ENCODE measurements around the gene TATDN3.

The TATDN3 gene

GRCh38 chr1:212814537-212815334 lies 23.0 kb downstream of the TATDN3 start:
- Histone ChIP-seq H3K9me3 (ENCODE audit: low read depth, low read length) (no peaks in the 10 kb centered on the region), H3K9ac (ENCODE audit: insufficient read length) (no peak overlapping the region), H3K36me3 (ENCODE audit: insufficient read depth, low read length) (no peaks in the 10 kb centered on the region), H3K4me3 (no peak overlapping the region), H3K27ac (no peak overlapping the region)
- DNase-seq (ENCODE audit: low read depth, low spot score), result no peak
- TF ChIP-seq EZH2 (IDR thresholded peaks at IDR 0.05) (no peak), POLR2AphosphoS5 (IDR thresholded peaks at IDR 0.05; ENCODE audit: borderline replicate concordance, low read depth, low read length) (no peak), FOXP2 (optimal IDR thresholded peaks at IDR 0.05; ENCODE audit: control extremely low read depth, extremely low read length, insufficient read depth) (no peak)

GRCh38 chr1:212816567-212817278 lies 25.0 kb downstream of the TATDN3 start:
- H3K27ac ChIP-seq, result no peak overlapping the region
- DNase-seq (ENCODE audit: low read depth, low spot score), result no peak
- H3K9me3 ChIP-seq (ENCODE audit: low read depth, low read length), result no peaks in the 10 kb centered on the region
- TF ChIP-seq POLR2AphosphoS5 (IDR thresholded peaks at IDR 0.05; ENCODE audit: borderline replicate concordance, low read depth, low read length) (no peak), EZH2 (IDR thresholded peaks at IDR 0.05) (no peak), FOXP2 (optimal IDR thresholded peaks at IDR 0.05; ENCODE audit: control extremely low read depth, extremely low read length, insufficient read depth) (no peak)
- no peak overlapping the region for H3K4me3 ChIP-seq
- no peak overlapping the region for H3K9ac ChIP-seq (ENCODE audit: insufficient read length)
- H3K36me3 ChIP-seq (ENCODE audit: insufficient read depth, low read length), result no peaks in the 10 kb centered on the region

GRCh38 chr1:212819726-212820125 lies 28.0 kb downstream of the TATDN3 start:
- Histone ChIP-seq H3K9ac (ENCODE audit: insufficient read length) (no peak overlapping the region), H3K4me3 (no peak overlapping the region), H3K9me3 (ENCODE audit: low read depth, low read length) (no peaks in the 10 kb centered on the region), H3K27ac (no peak overlapping the region), H3K36me3 (ENCODE audit: insufficient read depth, low read length) (no peaks in the 10 kb centered on the region)
- TF ChIP-seq FOXP2 (optimal IDR thresholded peaks at IDR 0.05; ENCODE audit: control extremely low read depth, extremely low read length, insufficient read depth) (no peak), EZH2 (IDR thresholded peaks at IDR 0.05) (no peak), POLR2AphosphoS5 (IDR thresholded peaks at IDR 0.05; ENCODE audit: borderline replicate concordance, low read depth, low read length) (no peak)
- no peak for DNase-seq (ENCODE audit: low read depth, low spot score)

- no peak for TF ChIP-seq EZH2 (IDR thresholded peaks at IDR 0.05)
- no peak for TF ChIP-seq FOXP2 (optimal IDR thresholded peaks at IDR 0.05; ENCODE audit: control extremely low read depth, extremely low read length, insufficient read depth)
- TF ChIP-seq POLR2AphosphoS5 (IDR thresholded peaks at IDR 0.05; ENCODE audit: borderline replicate concordance, low read depth, low read length), result no peak
- DNase-seq (ENCODE audit: low read depth, low spot score), result no peak
- no peaks in the 10 kb centered on the region for H3K36me3 ChIP-seq (ENCODE audit: insufficient read depth, low read length)
- no peak overlapping the region for H3K9ac ChIP-seq (ENCODE audit: insufficient read length)
- H3K4me3 ChIP-seq, result no peak overlapping the region
- peaks cover 8% of the 10 kb centered on the region; the same call in 1 of the 2 replicates for H3K9me3 ChIP-seq (ENCODE audit: low read depth, low read length)
- no peak overlapping the region for H3K27ac ChIP-seq
These were observed 29.3 kb downstream of the TATDN3 start for GRCh38 chr1:212820969-212821368.

- no peak overlapping the region for H3K4me3 ChIP-seq
- H3K27ac ChIP-seq, result no peak overlapping the region
- no peak overlapping the region for H3K9ac ChIP-seq (ENCODE audit: insufficient read length)
- TF ChIP-seq POLR2AphosphoS5 (IDR thresholded peaks at IDR 0.05; ENCODE audit: borderline replicate concordance, low read depth, low read length) (no peak), EZH2 (IDR thresholded peaks at IDR 0.05) (no peak), FOXP2 (optimal IDR thresholded peaks at IDR 0.05; ENCODE audit: control extremely low read depth, extremely low read length, insufficient read depth) (no peak)
- peaks cover 8% of the 10 kb centered on the region; the same call in 1 of the 2 replicates for H3K9me3 ChIP-seq (ENCODE audit: low read depth, low read length)
- H3K36me3 ChIP-seq (ENCODE audit: insufficient read depth, low read length), result no peaks in the 10 kb centered on the region
- DNase-seq (ENCODE audit: low read depth, low spot score), result no peak
These were observed 31.3 kb downstream of the TATDN3 start for GRCh38 chr1:212822956-212823355.

GRCh38 chr1:212824201-212824600 lies 32.5 kb downstream of the TATDN3 start:
- H3K9ac ChIP-seq (ENCODE audit: insufficient read length), result no peak overlapping the region
- no peak overlapping the region for H3K4me3 ChIP-seq
- H3K36me3 ChIP-seq (ENCODE audit: insufficient read depth, low read length), result no peaks in the 10 kb centered on the region
- DNase-seq (ENCODE audit: low read depth, low spot score), result no peak
- TF ChIP-seq POLR2AphosphoS5 (IDR thresholded peaks at IDR 0.05; ENCODE audit: borderline replicate concordance, low read depth, low read length) (no peak), FOXP2 (optimal IDR thresholded peaks at IDR 0.05; ENCODE audit: control extremely low read depth, extremely low read length, insufficient read depth) (no peak), EZH2 (IDR thresholded peaks at IDR 0.05) (no peak)
- H3K27ac ChIP-seq, result no peak overlapping the region
- peaks cover 8% of the 10 kb centered on the region; the same call in 1 of the 2 replicates for H3K9me3 ChIP-seq (ENCODE audit: low read depth, low read length)

- TF ChIP-seq EZH2 (IDR thresholded peaks at IDR 0.05) (no peak), POLR2AphosphoS5 (IDR thresholded peaks at IDR 0.05; ENCODE audit: borderline replicate concordance, low read depth, low read length) (no peak)
- no peak for DNase-seq (ENCODE audit: low read depth, low spot score)
- H3K36me3 ChIP-seq (ENCODE audit: insufficient read depth, low read length), result no peaks in the 10 kb centered on the region
These were observed 34.2 kb downstream of the TATDN3 start for GRCh38 chr1:212825798-212826452.

GRCh38 chr1:212827171-212827776 lies 35.6 kb downstream of the TATDN3 start:
- H3K36me3 ChIP-seq (ENCODE audit: insufficient read depth, low read length), result no peaks in the 10 kb centered on the region
- H3K27ac ChIP-seq, result no peak overlapping the region
- no peak overlapping the region for H3K9ac ChIP-seq (ENCODE audit: insufficient read length)
- no peak overlapping the region for H3K4me3 ChIP-seq
- DNase-seq (ENCODE audit: low read depth, low spot score), result no peak
- peaks cover 8% of the 10 kb centered on the region; the same call in 1 of the 2 replicates for H3K9me3 ChIP-seq (ENCODE audit: low read depth, low read length)
- TF ChIP-seq FOXP2 (optimal IDR thresholded peaks at IDR 0.05; ENCODE audit: control extremely low read depth, extremely low read length, insufficient read depth) (no peak), EZH2 (IDR thresholded peaks at IDR 0.05) (no peak), POLR2AphosphoS5 (IDR thresholded peaks at IDR 0.05; ENCODE audit: borderline replicate concordance, low read depth, low read length) (no peak)

More at GRCh38 chr1:212825798-212826452, 34.2 kb downstream of the TATDN3 start:
- Histone ChIP-seq H3K4me3 (no peak overlapping the region), H3K9ac (ENCODE audit: insufficient read length) (no peak overlapping the region), H3K9me3 (ENCODE audit: low read depth, low read length) (peaks cover 8% of the 10 kb centered on the region; the same call in 1 of the 2 replicates), H3K27ac (no peak overlapping the region)
